ENCODE data around the gene VPS4B. TPM values are rescaled to one million over a fixed set of nuclear protein-coding genes. Genes with fewer than 3 reads are reported as not detected.
"Not testable (repeated sequence)": the region's sequence is repeated elsewhere in the genome, so short reads cannot be mapped to it uniquely, and the experiment has no call there.

VPS4B gene
- polyA plus RNA-seq, 1 donor, result 56.0 TPM

- not testable (repeated sequence) for DNase-seq; H3K9me3 ChIP-seq (ENCODE audit: control insufficient read depth, low read depth, low read length); H3K36me3 ChIP-seq (ENCODE audit: control insufficient read depth, insufficient read depth, low read length); H3K4me3 ChIP-seq (ENCODE audit: low read length); H3K27me3 ChIP-seq (ENCODE audit: control insufficient read depth, insufficient read depth, low read length)
- WGBS (ENCODE audit: insufficient coverage, low lambda C conversion rate), result no CpG with 5 or more reads among the region's 5 CpGs
- H3K27ac ChIP-seq (ENCODE audit: low read length), result peak overlapping the region; percentile 40
- peaks cover 31% of the 10 kb centered on the region for H3K4me1 ChIP-seq (ENCODE audit: control insufficient read depth, insufficient read depth, low read length)
Measured at GRCh38 chr18:63452751-63453150, 30.5 kb upstream of the VPS4B start.

DNA sequence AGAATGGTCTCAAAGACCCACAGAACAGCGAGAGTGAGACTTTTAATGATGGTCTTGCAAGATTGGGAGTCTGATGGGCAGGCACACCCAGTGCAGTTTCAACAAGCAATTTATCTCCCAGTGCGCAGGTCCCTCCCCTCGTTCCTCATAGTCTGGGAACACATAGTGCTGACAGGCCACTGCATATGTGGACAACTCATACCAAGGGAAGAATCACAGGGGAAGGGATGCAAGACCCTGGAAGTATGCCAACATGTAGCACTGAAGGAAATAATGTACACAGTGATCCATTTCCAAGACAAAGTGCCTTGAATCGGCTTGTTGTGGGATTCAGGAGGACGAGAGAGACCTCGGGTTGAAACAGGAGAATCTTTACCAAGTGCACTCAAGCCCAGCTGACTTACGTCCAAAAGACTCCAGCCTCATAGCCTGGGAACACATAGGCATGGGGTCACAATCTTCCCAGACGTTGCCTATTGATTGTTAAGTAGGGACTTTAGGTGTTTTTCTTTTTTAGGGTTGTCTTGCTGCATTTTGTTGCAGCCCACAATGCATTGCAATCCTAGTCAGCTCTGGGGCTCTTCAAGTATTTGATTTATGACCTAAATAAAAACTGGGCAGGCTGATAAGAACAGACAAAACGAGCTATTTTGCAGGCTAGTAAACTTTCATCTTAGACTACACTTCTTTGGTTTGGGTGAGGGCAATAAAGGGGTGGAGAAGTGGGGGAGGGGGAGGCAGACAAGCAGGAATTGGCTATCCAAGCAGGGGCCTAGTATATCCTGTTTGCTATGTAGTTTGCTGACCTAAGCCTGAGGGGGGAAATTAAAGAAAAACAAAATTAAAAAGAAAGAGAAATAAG, 29.8 kb upstream of the VPS4B start:
- H3K27me3 ChIP-seq (ENCODE audit: control insufficient read depth, insufficient read depth, low read length), result no peaks in the 10 kb centered on the region

DNA sequence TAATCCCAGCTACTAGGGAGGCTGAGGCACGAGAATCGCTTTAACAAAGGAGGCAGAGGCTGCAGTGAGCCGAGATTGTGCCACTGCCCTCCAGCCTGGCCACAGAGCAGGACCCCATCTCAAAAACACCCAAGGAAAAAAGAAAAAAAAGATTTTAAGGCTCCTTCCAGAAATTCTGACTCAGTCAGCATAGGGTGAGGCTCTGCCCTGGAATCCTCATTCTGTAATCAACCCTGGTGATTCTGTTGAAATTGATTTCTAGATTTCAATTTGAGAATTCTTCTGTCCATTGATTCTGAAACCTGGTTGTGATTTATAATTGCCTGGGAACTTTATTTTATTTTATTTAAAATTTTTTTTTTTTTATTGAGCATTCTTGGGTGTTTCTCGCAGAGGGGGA, 27.1 kb upstream of the VPS4B start:
- peaks cover 25% of the 10 kb centered on the region for H3K4me1 ChIP-seq (ENCODE audit: control insufficient read depth, insufficient read depth, low read length)
- no peak overlapping the region for H3K4me3 ChIP-seq (ENCODE audit: low read length)
- H3K9me3 ChIP-seq (ENCODE audit: control insufficient read depth, low read depth, low read length), result no peaks in the 10 kb centered on the region
- DNase-seq, result no peak
- WGBS (ENCODE audit: insufficient coverage, low lambda C conversion rate), result no CpG with 5 or more reads among the region's 4 CpGs
- no peaks in the 10 kb centered on the region for H3K36me3 ChIP-seq (ENCODE audit: control insufficient read depth, insufficient read depth, low read length)
- no peak overlapping the region for H3K27ac ChIP-seq (ENCODE audit: low read length)
- H3K27me3 ChIP-seq (ENCODE audit: control insufficient read depth, insufficient read depth, low read length), result no peaks in the 10 kb centered on the region

More for the DNA sequence above, 29.8 kb upstream of the VPS4B start:
- 0% methylated on average over 1 of the region's 9 CpGs for WGBS (ENCODE audit: insufficient coverage, low lambda C conversion rate)
- peak; percentile 31 to 75 for DNase-seq
- H3K4me1 ChIP-seq (ENCODE audit: control insufficient read depth, insufficient read depth, low read length), result peaks cover 31% of the 10 kb centered on the region
- no peaks in the 10 kb centered on the region for H3K36me3 ChIP-seq (ENCODE audit: control insufficient read depth, insufficient read depth, low read length)
- H3K9me3 ChIP-seq (ENCODE audit: control insufficient read depth, low read depth, low read length), result no peaks in the 10 kb centered on the region
- no peak overlapping the region for H3K4me3 ChIP-seq (ENCODE audit: low read length)
- peak overlapping the region; percentile 40 for H3K27ac ChIP-seq (ENCODE audit: low read length)

GRCh38 chr18:63447066-63447465, 24.8 kb upstream of the VPS4B start:
- H3K4me1 ChIP-seq (ENCODE audit: control insufficient read depth, insufficient read depth, low read length), result peaks cover 5% of the 10 kb centered on the region
- no peaks in the 10 kb centered on the region for H3K36me3 ChIP-seq (ENCODE audit: control insufficient read depth, insufficient read depth, low read length)
- H3K9me3 ChIP-seq (ENCODE audit: control insufficient read depth, low read depth, low read length), result no peaks in the 10 kb centered on the region
- no peak for DNase-seq
- no peak overlapping the region for H3K4me3 ChIP-seq (ENCODE audit: low read length)
- no peak overlapping the region for H3K27ac ChIP-seq (ENCODE audit: low read length)
- WGBS (ENCODE audit: insufficient coverage, low lambda C conversion rate), result no CpG with 5 or more reads among the region's 5 CpGs
- H3K27me3 ChIP-seq (ENCODE audit: control insufficient read depth, insufficient read depth, low read length), result no peaks in the 10 kb centered on the region

- Histone ChIP-seq H3K4me3 (ENCODE audit: low read length) (no peak overlapping the region), H3K4me1 (ENCODE audit: control insufficient read depth, insufficient read depth, low read length) (no peaks in the 10 kb centered on the region), H3K36me3 (ENCODE audit: control insufficient read depth, insufficient read depth, low read length) (no peaks in the 10 kb centered on the region), H3K27ac (ENCODE audit: low read length) (no peak overlapping the region), H3K9me3 (ENCODE audit: control insufficient read depth, low read depth, low read length) (no peaks in the 10 kb centered on the region), H3K27me3 (ENCODE audit: control insufficient read depth, insufficient read depth, low read length) (no peaks in the 10 kb centered on the region)
- no peak for DNase-seq
- WGBS (ENCODE audit: insufficient coverage, low lambda C conversion rate), result no CpG with 5 or more reads among the region's 3 CpGs
Measured at GRCh38 chr18:63446266-63446665, 24.0 kb upstream of the VPS4B start.

GRCh38 chr18:63445037-63445436, 22.8 kb upstream of the VPS4B start:
- WGBS (ENCODE audit: insufficient coverage, low lambda C conversion rate), result no CpG with 5 or more reads among the region's 2 CpGs
- H3K4me1 ChIP-seq (ENCODE audit: control insufficient read depth, insufficient read depth, low read length), result no peaks in the 10 kb centered on the region
- H3K36me3 ChIP-seq (ENCODE audit: control insufficient read depth, insufficient read depth, low read length), result no peaks in the 10 kb centered on the region
- H3K27ac ChIP-seq (ENCODE audit: low read length), result no peak overlapping the region
- no peaks in the 10 kb centered on the region for H3K9me3 ChIP-seq (ENCODE audit: control insufficient read depth, low read depth, low read length)
- DNase-seq, result no peak
- H3K4me3 ChIP-seq (ENCODE audit: low read length), result no peak overlapping the region
- H3K27me3 ChIP-seq (ENCODE audit: control insufficient read depth, insufficient read depth, low read length), result no peaks in the 10 kb centered on the region

DNA sequence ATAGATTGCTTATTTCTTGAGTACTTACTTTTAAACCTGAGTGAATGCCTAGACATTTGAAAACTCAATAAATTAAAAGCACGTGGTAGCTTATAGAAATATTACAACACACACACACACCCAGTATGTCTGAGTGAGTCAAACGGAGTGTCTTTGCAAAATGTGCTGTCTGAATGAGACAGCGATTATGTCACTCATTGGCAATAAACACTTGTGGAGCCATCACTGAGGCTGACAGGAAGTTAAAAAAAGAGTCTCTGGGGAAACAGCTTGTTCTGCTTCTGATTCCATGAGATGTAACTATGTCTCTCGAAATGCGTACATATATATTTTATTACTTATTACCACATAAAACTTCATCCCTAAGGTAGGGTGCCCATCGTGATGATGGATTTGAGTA, 22.3 kb upstream of the VPS4B start:
- H3K9me3 ChIP-seq (ENCODE audit: control insufficient read depth, low read depth, low read length), result no peaks in the 10 kb centered on the region
- H3K27ac ChIP-seq (ENCODE audit: low read length), result no peak overlapping the region
- no peak for DNase-seq
- WGBS (ENCODE audit: insufficient coverage, low lambda C conversion rate), result no CpG with 5 or more reads among the region's 6 CpGs
- H3K27me3 ChIP-seq (ENCODE audit: control insufficient read depth, insufficient read depth, low read length), result no peaks in the 10 kb centered on the region
- H3K4me3 ChIP-seq (ENCODE audit: low read length), result no peak overlapping the region
- no peaks in the 10 kb centered on the region for H3K36me3 ChIP-seq (ENCODE audit: control insufficient read depth, insufficient read depth, low read length)
- no peaks in the 10 kb centered on the region for H3K4me1 ChIP-seq (ENCODE audit: control insufficient read depth, insufficient read depth, low read length)

- H3K4me3 ChIP-seq (ENCODE audit: low read length), result no peak overlapping the region
Measured at GRCh38 chr18:63443829-63444228, 21.6 kb upstream of the VPS4B start.

GRCh38 chr18:63440881-63441280, 18.6 kb upstream of the VPS4B start:
- DNase-seq, result no peak
- no peak overlapping the region for H3K27ac ChIP-seq (ENCODE audit: low read length)
- H3K36me3 ChIP-seq (ENCODE audit: control insufficient read depth, insufficient read depth, low read length), result no peaks in the 10 kb centered on the region
- WGBS (ENCODE audit: insufficient coverage, low lambda C conversion rate), result 94% methylated on average over 2 of the region's 5 CpGs
- no peaks in the 10 kb centered on the region for H3K4me1 ChIP-seq (ENCODE audit: control insufficient read depth, insufficient read depth, low read length)
- no peaks in the 10 kb centered on the region for H3K9me3 ChIP-seq (ENCODE audit: control insufficient read depth, low read depth, low read length)
- no peak overlapping the region for H3K4me3 ChIP-seq (ENCODE audit: low read length)
- no peaks in the 10 kb centered on the region for H3K27me3 ChIP-seq (ENCODE audit: control insufficient read depth, insufficient read depth, low read length)

More at GRCh38 chr18:63443829-63444228, 21.6 kb upstream of the VPS4B start:
- Histone ChIP-seq H3K4me1 (ENCODE audit: control insufficient read depth, insufficient read depth, low read length) (no peaks in the 10 kb centered on the region), H3K27me3 (ENCODE audit: control insufficient read depth, insufficient read depth, low read length) (no peaks in the 10 kb centered on the region), H3K36me3 (ENCODE audit: control insufficient read depth, insufficient read depth, low read length) (no peaks in the 10 kb centered on the region), H3K9me3 (ENCODE audit: control insufficient read depth, low read depth, low read length) (no peaks in the 10 kb centered on the region), H3K27ac (ENCODE audit: low read length) (no peak overlapping the region)
- no peak for DNase-seq
- 88% methylated on average over 3 of the region's 6 CpGs for WGBS (ENCODE audit: insufficient coverage, low lambda C conversion rate)

DNA sequence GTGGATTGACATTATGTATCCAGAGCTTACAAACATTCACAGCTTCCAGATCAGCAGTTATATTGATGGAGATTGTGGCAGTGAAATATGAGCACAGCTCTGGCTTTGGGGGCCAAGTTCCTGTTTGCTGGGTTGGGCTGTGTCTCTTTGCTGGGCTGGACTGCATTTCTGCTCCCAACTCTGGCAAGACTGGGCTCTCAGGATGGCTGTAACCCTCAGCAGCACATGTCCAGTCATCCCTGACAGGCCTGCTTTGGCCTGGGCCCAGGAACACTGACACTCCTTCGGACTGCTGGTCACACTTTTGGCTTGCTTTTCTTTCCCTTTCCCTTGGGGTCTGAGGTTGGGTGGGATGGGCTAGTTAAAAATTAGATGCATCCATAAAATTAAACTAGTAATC, 17.9 kb upstream of the VPS4B start:
- no peak for DNase-seq
- H3K36me3 ChIP-seq (ENCODE audit: control insufficient read depth, insufficient read depth, low read length), result no peaks in the 10 kb centered on the region
- WGBS (ENCODE audit: insufficient coverage, low lambda C conversion rate), result no CpG with 5 or more reads among the region's 1 CpG
- no peak overlapping the region for H3K4me3 ChIP-seq (ENCODE audit: low read length)
- H3K9me3 ChIP-seq (ENCODE audit: control insufficient read depth, low read depth, low read length), result no peaks in the 10 kb centered on the region
- H3K27me3 ChIP-seq (ENCODE audit: control insufficient read depth, insufficient read depth, low read length), result no peaks in the 10 kb centered on the region
- H3K27ac ChIP-seq (ENCODE audit: low read length), result no peak overlapping the region
- no peaks in the 10 kb centered on the region for H3K4me1 ChIP-seq (ENCODE audit: control insufficient read depth, insufficient read depth, low read length)

DNA sequence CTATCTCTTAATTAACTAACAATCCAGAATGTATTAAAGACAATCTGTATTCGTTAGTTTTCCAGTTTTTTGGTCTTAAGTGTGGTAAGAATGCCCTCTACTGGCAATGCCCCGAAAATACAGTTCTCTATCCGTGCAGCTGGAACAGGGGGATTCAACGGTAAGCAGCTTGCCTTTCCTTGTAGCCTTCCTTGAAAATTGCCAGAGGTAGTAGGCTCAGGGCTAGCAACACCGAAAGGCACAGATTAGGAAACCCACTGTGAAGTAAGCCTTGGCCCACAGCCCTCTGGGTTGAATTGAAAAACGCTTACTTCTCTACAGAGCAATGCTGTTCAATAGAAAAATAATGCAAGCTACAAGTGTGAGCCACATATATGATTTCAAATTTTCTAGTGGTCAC, 17.1 kb upstream of the VPS4B start:
- 0% methylated on average over 1 of the region's 6 CpGs for whole genome bisulfite sequencing (ENCODE audit: insufficient coverage, low lambda C conversion rate)

More for the DNA sequence above, 17.1 kb upstream of the VPS4B start:
- no peaks in the 10 kb centered on the region for H3K9me3 ChIP-seq (ENCODE audit: control insufficient read depth, low read depth, low read length)
- no peaks in the 10 kb centered on the region for H3K4me1 ChIP-seq (ENCODE audit: control insufficient read depth, insufficient read depth, low read length)
- H3K27me3 ChIP-seq (ENCODE audit: control insufficient read depth, insufficient read depth, low read length), result no peaks in the 10 kb centered on the region
- H3K4me3 ChIP-seq (ENCODE audit: low read length), result no peak overlapping the region
- H3K27ac ChIP-seq (ENCODE audit: low read length), result no peak overlapping the region
- peak; percentile 44 to 45 for DNase-seq
- H3K36me3 ChIP-seq (ENCODE audit: control insufficient read depth, insufficient read depth, low read length), result no peaks in the 10 kb centered on the region
